NCI-H2081 treated with DMSO at 0.1 percent for 48 hours (cell line): ENCODE measurements around the gene TESMIN.

Experiments used
- DNase-seq: peaks from one replicate; lab custom pipeline; 2025; lab: John Stamatoyannopoulos, UW

TESMIN gene

DNA sequence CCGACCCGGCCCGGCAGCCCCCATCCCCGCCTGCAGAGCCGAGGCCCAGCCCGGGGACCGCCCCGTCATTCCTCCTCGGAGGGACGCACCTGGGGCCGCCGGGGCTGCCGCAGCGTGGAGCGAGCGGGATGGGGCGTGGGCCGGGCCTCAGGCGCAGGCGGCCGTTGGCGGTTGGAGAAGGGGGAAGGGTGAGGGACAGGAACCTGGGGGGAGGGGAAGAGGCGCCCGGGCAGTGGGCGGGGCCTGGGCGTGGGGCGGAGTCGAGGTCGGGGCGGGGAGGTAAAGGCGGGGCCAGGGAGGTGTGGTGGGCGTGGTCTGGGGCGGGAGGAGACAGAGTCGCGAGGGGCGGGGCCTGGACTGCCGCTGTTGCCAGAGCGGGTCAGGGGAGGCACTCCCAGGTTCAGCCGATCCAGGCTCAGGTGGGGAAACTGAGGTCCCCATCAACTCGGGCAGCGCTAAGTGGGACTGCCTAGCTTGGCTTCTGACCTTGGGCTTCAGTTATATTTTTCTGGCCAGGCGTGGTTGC is at the start of gene TESMIN:
Gene TESMIN, minus strand, starts transcription at position 190 of the 526 bp plus-strand sequence. CDS start 860 bp downstream, outside the sequence.
- no peak for DNase-seq

DNA sequence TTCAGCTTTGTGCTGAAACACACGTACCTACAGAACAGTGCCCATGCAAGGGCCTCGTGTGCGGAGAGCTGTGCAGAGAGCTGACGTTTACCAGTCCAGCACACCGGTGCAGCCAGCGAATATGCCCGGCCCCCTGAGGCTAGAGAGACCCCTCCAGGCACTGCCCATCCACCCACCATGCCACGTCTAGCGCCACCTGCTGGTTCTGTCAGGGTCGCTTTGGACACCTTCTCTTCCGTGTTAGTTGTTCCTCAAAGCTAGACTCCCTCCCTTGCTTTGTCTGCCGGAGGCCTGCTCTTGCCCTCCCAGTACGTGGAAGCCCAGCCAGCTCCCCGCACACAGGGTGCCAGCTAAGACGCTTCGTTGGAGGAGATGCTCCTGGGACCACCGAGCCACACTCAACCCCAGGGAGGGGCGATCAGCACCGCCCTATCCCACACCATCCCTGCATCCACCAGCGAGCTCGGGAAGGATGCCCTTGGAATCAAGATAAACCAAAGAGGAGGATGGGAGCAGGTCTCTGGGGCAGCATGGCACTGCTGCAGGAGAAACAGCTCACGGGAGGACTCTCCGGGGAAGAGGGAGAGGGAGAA is 47.0 kb upstream of the TESMIN start:
- DNase-seq, result no peak

DNA sequence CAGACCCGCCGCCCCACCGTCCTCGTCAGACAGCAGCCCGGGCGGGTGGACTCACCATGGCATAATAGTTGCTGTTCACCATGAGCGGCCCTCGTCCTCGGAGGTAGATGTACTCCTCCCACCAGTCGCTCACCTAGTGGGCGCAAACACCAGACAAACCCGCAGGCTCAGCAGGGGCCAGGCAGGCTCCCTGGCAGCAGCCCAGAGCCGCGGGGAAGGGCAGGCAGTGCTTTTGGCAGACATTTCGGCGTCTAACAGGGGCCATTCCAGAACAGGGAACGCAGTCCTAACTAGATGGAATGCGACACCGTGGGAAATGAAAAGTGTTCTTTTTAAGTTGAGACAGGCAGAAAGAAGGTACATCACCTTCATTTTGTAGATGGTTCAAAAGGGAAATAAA is 45.5 kb upstream of the TESMIN start:
- DNase-seq, result no peak

GRCh38 chr11:68792400-68792966 is 41.2 kb upstream of the TESMIN start:
- DNase-seq, result no peak

- no peak for DNase-seq
These were observed 33.3 kb upstream of the TESMIN start for GRCh38 chr11:68784653-68785052.

DNA sequence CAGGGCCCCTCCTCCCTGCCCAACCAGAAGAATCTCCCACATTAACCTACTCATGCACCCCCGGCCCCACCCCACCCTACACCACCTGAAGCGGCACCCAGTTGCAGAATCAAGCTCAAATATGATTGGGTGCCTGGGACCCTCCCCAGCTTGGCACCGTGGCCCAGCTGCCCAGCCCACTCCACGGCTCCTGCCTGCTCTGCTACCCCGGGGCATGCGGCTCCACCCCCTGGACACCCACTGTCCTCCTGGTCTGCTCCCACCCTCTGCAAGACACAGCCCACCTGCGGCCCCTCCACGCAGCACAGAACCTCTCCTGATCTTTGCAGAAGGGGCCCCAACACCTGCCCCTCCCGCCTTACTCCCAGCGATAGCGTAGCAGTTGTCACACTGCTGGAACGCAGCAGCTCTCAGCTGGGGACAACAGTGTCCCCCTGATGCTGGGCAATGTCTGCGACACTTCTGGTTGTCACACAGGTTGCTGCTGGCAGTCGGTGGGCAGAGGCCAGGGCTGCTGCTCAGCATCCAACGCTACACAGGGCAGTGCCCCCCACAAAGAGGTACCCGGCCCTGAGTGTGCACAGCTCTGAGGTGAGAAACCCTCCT is 32.0 kb upstream of the TESMIN start:
- DNase-seq, result no peak

DNA sequence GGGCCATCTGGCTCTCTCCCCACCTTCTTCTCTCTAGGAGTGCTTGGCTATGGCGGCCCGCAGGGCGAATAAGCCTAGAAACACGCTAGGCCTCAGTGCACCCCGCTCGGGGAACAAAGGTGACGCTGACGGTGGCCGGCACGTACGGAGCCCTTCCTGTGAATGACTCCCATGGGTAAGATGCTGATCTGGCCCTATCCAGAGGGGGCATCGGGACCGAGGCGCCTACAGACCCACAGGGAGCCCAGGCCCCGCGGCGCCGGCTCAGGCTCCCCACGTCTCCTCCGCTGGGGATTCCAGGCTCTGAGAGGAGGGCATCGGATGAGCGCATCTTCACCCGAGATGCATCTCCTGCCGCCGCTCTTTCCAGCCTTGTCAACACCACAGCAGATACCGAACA is 31.4 kb upstream of the TESMIN start:
- no peak for DNase-seq

GRCh38 chr11:68780829-68781228 is 29.5 kb upstream of the TESMIN start:
- no peak for DNase-seq

- no peak for DNase-seq
These were observed 26.9 kb upstream of the TESMIN start for GRCh38 chr11:68778205-68778604.

GRCh38 chr11:68776442-68777235 is 25.3 kb upstream of the TESMIN start:
- no peak for DNase-seq

- DNase-seq, result no peak
These were observed 24.6 kb upstream of the TESMIN start for GRCh38 chr11:68775951-68776388.

GRCh38 chr11:68774194-68774585 is 22.9 kb upstream of the TESMIN start:
- no peak for DNase-seq

DNA sequence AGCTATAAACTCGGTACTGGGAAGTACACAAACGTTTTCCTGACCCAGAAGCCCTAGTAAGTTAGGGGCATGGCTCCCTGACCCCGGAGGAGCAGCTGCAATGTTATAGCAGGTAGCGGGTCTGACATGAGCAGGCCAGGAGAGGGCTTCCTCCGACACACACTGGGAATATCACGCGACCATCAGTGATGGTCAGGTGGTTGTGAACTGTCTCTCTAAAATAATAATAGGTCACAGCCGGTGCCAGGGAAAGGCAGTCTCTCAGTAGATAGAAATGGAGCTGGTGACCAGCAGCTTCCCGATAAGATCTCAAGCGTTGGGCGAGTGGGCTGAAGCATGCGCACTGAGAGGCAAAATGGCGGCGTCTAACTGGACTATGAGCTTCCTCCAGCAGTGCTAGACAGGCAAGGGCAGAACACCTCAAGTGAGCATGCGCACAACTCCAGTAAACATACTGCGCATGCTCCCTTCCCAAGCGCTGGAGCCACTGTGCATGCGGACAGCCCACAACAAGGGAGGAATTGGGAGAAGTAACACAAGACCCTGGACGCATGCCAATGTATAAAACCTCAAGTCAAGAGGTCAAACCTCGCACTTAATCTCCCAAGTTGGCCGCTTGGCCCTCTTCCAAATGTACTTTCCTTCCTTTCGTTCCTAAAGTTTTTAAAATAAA is 22.3 kb upstream of the TESMIN start:
- DNase-seq, result no peak

DNA sequence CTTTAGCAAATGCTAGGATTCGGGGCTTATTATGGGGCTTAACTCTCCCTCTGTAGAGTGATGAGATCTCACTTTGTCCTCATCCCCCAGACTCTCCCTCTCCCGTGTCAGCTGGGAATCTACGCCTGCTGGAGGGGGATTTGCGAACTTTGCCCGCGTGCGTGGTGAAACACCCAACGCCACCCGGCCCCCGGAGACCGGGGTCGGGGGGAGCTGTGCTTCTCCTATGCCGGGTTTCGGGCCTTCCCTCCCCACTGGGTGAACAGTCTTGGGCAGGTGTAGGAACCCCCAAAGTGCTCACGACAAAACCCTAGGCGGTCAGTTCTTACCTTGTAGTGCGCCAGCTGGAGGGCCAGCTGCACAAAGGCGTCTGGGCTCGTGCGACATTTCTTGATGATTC is 21.6 kb upstream of the TESMIN start:
- DNase-seq, result no peak

- no peak for DNase-seq
These were observed 19.5 kb upstream of the TESMIN start for GRCh38 chr11:68770781-68771180.

DNA sequence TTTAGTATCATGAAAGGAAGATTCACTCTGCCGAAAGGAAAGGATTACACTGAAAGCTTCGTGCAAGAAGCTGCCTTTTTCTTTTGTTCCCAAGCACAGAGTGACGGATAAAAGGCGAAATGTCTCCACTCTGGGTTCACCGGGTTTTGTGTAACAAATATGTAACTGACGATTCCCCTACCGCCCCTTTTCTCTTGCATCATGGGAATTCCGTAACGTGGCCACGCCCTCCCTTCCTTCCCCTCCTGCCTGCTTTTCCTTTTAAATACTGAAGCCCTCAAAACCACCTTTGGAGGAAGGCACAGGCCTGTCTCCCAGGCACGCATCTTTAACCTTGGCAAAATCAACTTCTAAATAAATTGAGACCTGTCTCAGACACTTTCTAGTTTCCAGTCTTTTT is 16.4 kb upstream of the TESMIN start:
- no peak for DNase-seq

DNA sequence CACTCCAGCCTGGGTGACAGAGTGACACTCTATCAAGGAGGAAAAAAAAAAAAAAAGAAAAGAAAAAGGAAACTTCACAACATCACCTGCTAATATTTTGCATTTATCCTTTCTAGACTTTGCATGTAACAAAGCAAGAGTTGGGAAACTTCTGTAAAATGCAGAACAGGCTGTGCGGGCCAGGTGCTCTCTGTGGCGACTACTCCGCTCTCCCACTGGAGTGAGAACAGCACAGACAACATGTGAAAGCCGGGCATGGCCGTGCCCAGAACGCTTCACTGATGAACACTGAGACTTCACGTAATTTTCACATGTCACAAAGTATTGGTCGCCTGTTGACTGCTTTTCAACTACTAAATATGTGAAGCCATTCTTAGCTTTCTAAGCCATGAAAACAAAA is 15.5 kb upstream of the TESMIN start:
- no peak for DNase-seq

- DNase-seq, result no peak
These were observed 13.4 kb upstream of the TESMIN start for GRCh38 chr11:68764746-68765145.

- DNase-seq, result no peak
These were observed 12.8 kb upstream of the TESMIN start for GRCh38 chr11:68763926-68764657.

- DNase-seq, result no peak
These were observed 11.9 kb upstream of the TESMIN start for GRCh38 chr11:68763181-68763721.

GRCh38 chr11:68762481-68762880 is 11.2 kb upstream of the TESMIN start:
- no peak for DNase-seq
